ENCODE data around the gene TAOK3. TPM values are rescaled to one million over a fixed set of nuclear protein-coding genes. Genes with fewer than 3 reads are reported as not detected.

TAOK3 gene
- 7.2 to 10.6 TPM (median 9.2 TPM) in 5 replicates for total RNA-seq (2022; extraction: Qiagen RNA extraction)

DNA sequence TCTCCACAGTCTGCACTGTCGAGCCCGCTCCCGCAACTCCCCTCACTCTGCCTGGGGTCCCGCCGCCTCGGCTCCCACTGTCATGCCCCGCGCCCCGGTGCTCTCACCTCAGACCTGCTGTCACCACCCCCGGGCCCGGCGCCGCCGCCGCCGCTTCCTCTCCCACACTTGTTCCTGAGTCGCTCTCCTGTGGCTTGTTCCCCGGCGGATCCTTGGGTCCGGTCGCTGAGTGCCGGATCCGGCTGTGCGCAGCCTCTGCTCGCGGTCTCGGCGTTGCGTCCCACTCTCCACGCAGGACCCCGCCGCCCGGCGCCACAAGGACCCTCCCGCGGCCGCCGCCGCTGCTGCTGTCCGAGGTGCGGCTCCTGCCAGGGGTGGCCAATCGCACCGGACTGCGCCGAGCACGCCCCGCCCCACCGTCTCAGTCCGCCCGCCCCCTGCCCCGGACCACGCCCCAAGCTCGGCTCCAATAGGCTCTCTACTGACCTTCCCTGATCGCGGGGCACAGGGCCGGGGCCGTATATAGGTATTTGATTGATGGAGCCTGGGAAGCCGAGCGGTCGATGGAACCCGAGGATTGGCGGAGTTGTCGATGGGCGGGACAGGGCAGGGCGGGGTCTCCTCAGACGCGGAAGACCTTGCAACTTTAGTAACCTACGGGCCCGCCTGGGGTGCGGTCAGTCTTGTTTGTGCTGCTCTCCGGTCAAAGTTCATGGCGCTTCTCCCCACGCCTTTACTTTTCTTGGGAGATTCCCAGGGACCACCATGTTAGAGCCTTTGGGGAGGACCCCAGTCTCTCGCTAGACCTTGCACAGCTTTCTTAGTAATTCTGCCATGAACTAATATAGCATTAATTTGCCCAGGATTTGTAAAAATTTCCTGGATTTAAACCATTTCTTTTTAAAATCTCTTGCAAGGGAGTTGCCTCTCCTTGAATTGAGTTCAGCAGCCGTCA, at the start of gene TAOK3:
TAOK3 (minus strand) TSS at position 367 of the 955 bp plus-strand sequence. CDS start 117,340 bp downstream, outside the sequence.

GRCh38 chr12:118376089-118377020, 3.6 kb upstream of the TAOK3 start, which contains the start of gene SUDS3:
Gene SUDS3, plus strand, starts transcription at chr12:118376555. Its CDS starts 137 bp downstream, at chr12:118376692.

DNA sequence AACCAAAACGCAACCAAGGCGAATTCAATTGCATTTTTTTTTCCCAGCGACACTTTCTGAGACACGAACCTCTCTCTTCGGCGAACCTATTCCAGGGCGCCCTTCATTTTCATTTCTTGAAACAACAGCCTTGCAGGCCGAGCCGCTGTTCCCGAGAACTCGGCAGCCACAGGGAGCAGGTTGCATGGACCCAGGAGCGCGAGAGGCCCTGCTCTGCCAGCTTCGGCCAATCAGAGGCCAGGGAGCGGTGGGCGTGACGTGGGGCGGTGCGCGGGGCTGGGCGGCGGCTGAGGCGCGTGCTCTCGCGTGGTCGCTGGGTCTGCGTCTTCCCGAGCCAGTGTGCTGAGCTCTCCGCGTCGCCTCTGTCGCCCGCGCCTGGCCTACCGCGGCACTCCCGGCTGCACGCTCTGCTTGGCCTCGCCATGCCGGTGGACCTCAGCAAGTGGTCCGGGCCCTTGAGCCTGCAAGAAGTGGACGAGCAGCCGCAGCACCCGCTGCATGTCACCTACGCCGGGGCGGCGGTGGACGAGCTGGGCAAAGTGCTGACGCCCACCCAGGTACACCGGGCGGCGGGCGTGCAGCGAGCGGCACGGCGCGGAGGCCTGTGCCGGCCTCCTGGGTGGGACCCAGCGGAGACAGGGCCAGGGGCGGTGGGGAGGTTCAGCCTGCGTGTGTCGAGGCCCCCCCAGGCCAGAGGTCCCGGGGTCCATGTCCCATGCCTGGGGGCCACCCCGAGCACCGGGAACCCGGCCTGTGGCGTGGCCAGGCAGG, 236.7 kb downstream of the TAOK3 start, which contains the start of gene PEBP1:
PEBP1 (plus strand) TSS at position 337 of the 771 bp plus-strand sequence; CDS start at position 423, 86 bp downstream.

GRCh38 chr12:118103601-118104382, 268.9 kb downstream of the TAOK3 start, which contains the start of gene VSIG10:
Gene VSIG10, minus strand, starts transcription at chr12:118104011. Its CDS starts 340 bp downstream, at chr12:118103671.

Other genes starting within 250 kb of the TAOK3 start
- gene PEBP1, start 236.8 kb downstream of the TAOK3 start, total RNA-seq (2022; extraction: Qiagen RNA extraction) = 233 to 290 TPM (median 287 TPM) in 5 replicates
- 13.2 to 17.2 TPM (median 16.6 TPM) in 5 replicates for gene SUDS3, start 3.6 kb upstream of the TAOK3 start, total RNA-seq (2022; extraction: Qiagen RNA extraction)